Measurements from ENCODE around the gene UBE2J1.
A peak's percentile ranks its signal among the peaks of the same experiment; 100 is the strongest.

Gene UBE2J1

GRCh38 chr6:89375427-89376267, 23.1 kb upstream of the UBE2J1 start:
- peak; percentile 98 for ATAC-seq

GRCh38 chr6:89372506-89372901, 20.0 kb upstream of the UBE2J1 start:
- H3K9me3 Mint-ChIP-seq = no peaks in the 10 kb centered on the region
- peak; percentile 52 for ATAC-seq
- no peak overlapping the region for H3K4me3 Mint-ChIP-seq
- peaks cover 22% of the 10 kb centered on the region for H3K4me1 Mint-ChIP-seq
- no peak overlapping the region for H3K27ac Mint-ChIP-seq
- no peaks in the 10 kb centered on the region for H3K27me3 Mint-ChIP-seq
- peak; percentile 9 to 54 for DNase-seq

More at GRCh38 chr6:89375427-89376267, 23.1 kb upstream of the UBE2J1 start:
- H3K27me3 Mint-ChIP-seq = no peaks in the 10 kb centered on the region
- peak; percentile 58 to 88 for DNase-seq
- H3K27ac Mint-ChIP-seq = no peak overlapping the region
- H3K4me3 Mint-ChIP-seq = no peak overlapping the region
- peaks cover 22% of the 10 kb centered on the region for H3K4me1 Mint-ChIP-seq
- H3K9me3 Mint-ChIP-seq = no peaks in the 10 kb centered on the region

GRCh38 chr6:89371849-89372505, 19.5 kb upstream of the UBE2J1 start:
- no peaks in the 10 kb centered on the region for H3K27me3 Mint-ChIP-seq

GRCh38 chr6:89368999-89369398, 16.5 kb upstream of the UBE2J1 start:
- no peaks in the 10 kb centered on the region for H3K27me3 Mint-ChIP-seq
- H3K4me3 Mint-ChIP-seq = no peak overlapping the region
- ATAC-seq = no peak
- H3K27ac Mint-ChIP-seq = no peak overlapping the region
- H3K9me3 Mint-ChIP-seq = no peaks in the 10 kb centered on the region
- H3K4me1 Mint-ChIP-seq = peaks cover 26% of the 10 kb centered on the region
- no peak for DNase-seq

More at GRCh38 chr6:89371849-89372505, 19.5 kb upstream of the UBE2J1 start:
- H3K9me3 Mint-ChIP-seq = no peaks in the 10 kb centered on the region
- peaks cover 22% of the 10 kb centered on the region for H3K4me1 Mint-ChIP-seq
- peak; percentile 71 for ATAC-seq
- peak; percentile 74 to 77 for DNase-seq
- H3K4me3 Mint-ChIP-seq = no peak overlapping the region
- peak overlapping the region in 1 of 2 donors; percentile 59 for H3K27ac Mint-ChIP-seq

GRCh38 chr6:89368107-89368506, 15.6 kb upstream of the UBE2J1 start:
- Mint-ChIP-seq H3K4me3 (no peak overlapping the region), H3K9me3 (no peaks in the 10 kb centered on the region), H3K27ac (no peak overlapping the region), H3K4me1 (peaks cover 26% of the 10 kb centered on the region), H3K27me3 (no peaks in the 10 kb centered on the region)
- DNase-seq (peak; percentile 44 to 48), ATAC-seq (no peak)

- Mint-ChIP-seq H3K4me3 (no peak overlapping the region), H3K4me1 (peaks cover 31% of the 10 kb centered on the region), H3K27ac (no peak overlapping the region), H3K9me3 (no peaks in the 10 kb centered on the region), H3K27me3 (no peaks in the 10 kb centered on the region)
- DNase-seq (no peak), ATAC-seq (no peak)
Measured at GRCh38 chr6:89364586-89364985, 12.1 kb upstream of the UBE2J1 start.

GRCh38 chr6:89361171-89361570, 8.6 kb upstream of the UBE2J1 start:
- Mint-ChIP-seq H3K9me3 (no peaks in the 10 kb centered on the region), H3K4me1 (peaks cover 53% of the 10 kb centered on the region), H3K27ac (no peak overlapping the region), H3K4me3 (no peak overlapping the region), H3K27me3 (no peaks in the 10 kb centered on the region)
- no peak for DNase-seq
- no peak for ATAC-seq

GRCh38 chr6:89360415-89360999, 8.0 kb upstream of the UBE2J1 start:
- Mint-ChIP-seq H3K4me3 (peak overlapping the region; percentile 0 to 58), H3K9me3 (no peaks in the 10 kb centered on the region), H3K4me1 (peaks cover 52% of the 10 kb centered on the region), H3K27me3 (no peaks in the 10 kb centered on the region), H3K27ac (no peak overlapping the region)
- ATAC-seq = peak; percentile 88
- DNase-seq = no peak

- Mint-ChIP-seq H3K4me1 (peaks cover 55% of the 10 kb centered on the region), H3K27ac (no peak overlapping the region), H3K27me3 (no peaks in the 10 kb centered on the region), H3K9me3 (no peaks in the 10 kb centered on the region), H3K4me3 (no peak overlapping the region)
- ATAC-seq = no peak
- no peak for DNase-seq
Measured at GRCh38 chr6:89359561-89359960, 7.0 kb upstream of the UBE2J1 start.

GRCh38 chr6:89357390-89357789, 4.9 kb upstream of the UBE2J1 start:
- Mint-ChIP-seq H3K4me1 (peaks cover 64% of the 10 kb centered on the region), H3K4me3 (peak overlapping the region; percentile 77 to 95), H3K27me3 (no peaks in the 10 kb centered on the region), H3K9me3 (no peaks in the 10 kb centered on the region), H3K27ac (peak overlapping the region; percentile 36 to 96)
- no peak for DNase-seq
- ATAC-seq = no peak

- H3K4me3 Mint-ChIP-seq = peak overlapping the region; percentile 77 to 95
- H3K27me3 Mint-ChIP-seq = no peaks in the 10 kb centered on the region
- peak overlapping the region in 1 of 2 donors; percentile 33 for H3K27ac Mint-ChIP-seq
- DNase-seq = no peak
- ATAC-seq = no peak
- peaks cover 64% of the 10 kb centered on the region for H3K4me1 Mint-ChIP-seq
- no peaks in the 10 kb centered on the region for H3K9me3 Mint-ChIP-seq
Measured at GRCh38 chr6:89356642-89357170, 4.2 kb upstream of the UBE2J1 start.

GRCh38 chr6:89355511-89356194, 3.1 kb upstream of the UBE2J1 start:
- H3K27me3 Mint-ChIP-seq = no peaks in the 10 kb centered on the region
- no peak overlapping the region for H3K4me3 Mint-ChIP-seq
- H3K9me3 Mint-ChIP-seq = no peaks in the 10 kb centered on the region
- no peak overlapping the region for H3K27ac Mint-ChIP-seq
- H3K4me1 Mint-ChIP-seq = peaks cover 67% of the 10 kb centered on the region
- DNase-seq (no peak), ATAC-seq (no peak)

GRCh38 chr6:89353702-89354392, 1.3 kb upstream of the UBE2J1 start:
- H3K9me3 Mint-ChIP-seq = peaks cover 0 to 4% of the 10 kb centered on the region in 2 donors
- H3K27me3 Mint-ChIP-seq = no peaks in the 10 kb centered on the region
- H3K4me3 Mint-ChIP-seq = peak overlapping the region; percentile 94 to 98
- peak overlapping the region; percentile 94 to 96 for H3K27ac Mint-ChIP-seq
- H3K4me1 Mint-ChIP-seq = peaks cover 72% of the 10 kb centered on the region
- DNase-seq = no peak
- no peak for ATAC-seq

- Mint-ChIP-seq H3K4me3 (peak overlapping the region; percentile 94 to 98), H3K4me1 (peaks cover 77% of the 10 kb centered on the region), H3K27me3 (no peaks in the 10 kb centered on the region), H3K9me3 (peaks cover 0 to 4% of the 10 kb centered on the region in 2 donors), H3K27ac (peak overlapping the region; percentile 94 to 96)
- DNase-seq = no peak
- ATAC-seq = peak; percentile 43
Measured at GRCh38 chr6:89353118-89353556, 615 bp upstream of the UBE2J1 start.
